ENCODE data around the gene MVB12B.

MVB12B gene

GRCh38 chr9:126515001-126515872, 188.6 kb downstream of the MVB12B start:
- DNase-seq (ENCODE audit: low spot score) (no peak), FAIRE-seq (no peak)

DNA sequence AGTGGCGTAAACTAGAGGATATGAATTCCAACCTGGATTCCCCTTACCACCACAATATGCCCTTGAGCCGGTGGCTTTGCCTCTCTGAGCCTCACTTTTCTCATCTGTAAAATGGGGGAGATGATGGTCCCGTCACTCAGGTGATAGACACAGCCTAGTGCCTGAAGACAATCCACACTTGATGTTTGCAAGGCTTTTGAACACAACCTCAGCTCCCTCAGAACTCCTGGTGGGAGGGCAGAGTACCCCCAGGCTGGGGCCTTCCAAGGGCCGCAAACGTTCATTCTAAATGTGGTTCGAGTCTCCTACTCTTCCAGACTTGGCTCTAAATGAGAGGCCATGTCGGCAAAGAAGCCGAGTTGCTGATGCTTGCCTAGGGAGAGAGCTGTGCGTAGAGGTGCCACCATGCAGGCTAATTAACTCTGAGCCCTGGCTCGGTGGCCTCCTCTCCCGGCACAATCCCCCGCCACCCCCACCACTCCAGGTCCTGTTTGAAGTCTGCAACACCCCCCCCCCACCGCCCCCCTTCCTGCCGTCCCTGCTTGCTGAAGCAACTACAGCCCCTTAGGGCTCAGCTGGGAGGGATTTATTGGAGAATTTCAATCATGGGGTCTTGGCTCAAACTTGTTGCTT, 189.4 kb downstream of the MVB12B start:
- DNase-seq (ENCODE audit: low spot score) (no peak), FAIRE-seq (no peak)

DNA sequence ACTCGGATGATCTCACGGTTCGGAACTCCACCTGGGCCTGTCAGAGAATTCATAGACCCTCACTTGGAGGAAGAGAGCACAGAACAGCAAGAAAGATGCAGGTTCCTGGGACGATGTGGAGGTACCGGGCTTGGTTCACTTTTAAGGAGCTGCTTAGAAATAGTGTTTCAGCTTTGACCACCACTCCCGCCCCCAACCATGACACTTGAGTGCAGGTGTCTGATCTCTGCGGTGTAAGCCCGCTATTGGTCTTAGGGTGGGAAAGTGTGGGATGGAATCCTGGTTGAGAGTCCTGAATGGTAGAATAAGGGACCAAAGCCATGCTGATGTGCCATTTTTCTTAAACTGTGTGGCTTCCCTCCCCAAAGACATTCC, 189.9 kb downstream of the MVB12B start:
- FAIRE-seq (no peak), DNase-seq (ENCODE audit: low spot score) (no peak)

DNA sequence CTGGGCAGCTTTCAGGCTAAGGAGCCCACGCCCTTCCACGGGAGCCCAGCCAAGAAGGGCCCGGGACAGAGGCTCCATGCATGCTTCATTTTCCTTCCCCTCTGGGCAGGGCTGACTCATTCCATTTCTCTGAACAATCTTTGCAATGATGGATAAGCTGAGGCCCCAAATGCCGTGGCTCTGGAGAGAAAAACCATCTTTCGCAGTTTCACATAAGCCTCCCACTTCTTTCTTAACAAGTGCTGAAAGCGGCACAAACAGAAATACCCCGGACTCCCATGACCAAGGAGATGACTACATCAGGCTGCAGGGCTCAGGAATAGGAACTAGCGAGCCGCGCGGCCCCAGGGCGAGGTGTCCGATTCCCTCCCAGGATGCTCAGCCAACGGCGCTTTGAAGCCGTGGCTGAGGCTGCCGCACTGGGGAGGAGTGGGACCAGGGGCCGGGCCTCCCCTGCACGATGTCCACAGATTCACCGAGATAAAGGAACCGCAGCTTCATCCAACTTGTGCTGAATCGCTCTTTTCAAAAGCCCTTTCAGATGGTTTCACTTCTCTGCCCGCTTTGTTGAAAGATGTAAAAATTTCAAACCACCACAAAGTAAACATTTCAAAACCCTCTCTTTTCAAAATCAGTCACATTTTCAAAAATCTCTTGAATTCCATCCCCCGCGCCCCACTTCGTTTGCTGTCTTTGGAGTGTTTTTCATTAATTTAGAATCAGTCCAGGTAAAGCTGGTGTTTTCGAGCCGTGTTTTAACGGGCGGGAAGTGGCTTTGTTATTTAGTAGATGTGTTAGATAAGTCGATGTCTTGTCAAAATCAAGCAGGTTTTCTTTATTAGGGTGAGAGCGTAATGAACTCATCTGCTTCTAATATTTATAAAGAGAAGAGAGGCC, 190.6 kb downstream of the MVB12B start:
- peak; percentile 74 for DNase-seq (ENCODE audit: low spot score)

DNA sequence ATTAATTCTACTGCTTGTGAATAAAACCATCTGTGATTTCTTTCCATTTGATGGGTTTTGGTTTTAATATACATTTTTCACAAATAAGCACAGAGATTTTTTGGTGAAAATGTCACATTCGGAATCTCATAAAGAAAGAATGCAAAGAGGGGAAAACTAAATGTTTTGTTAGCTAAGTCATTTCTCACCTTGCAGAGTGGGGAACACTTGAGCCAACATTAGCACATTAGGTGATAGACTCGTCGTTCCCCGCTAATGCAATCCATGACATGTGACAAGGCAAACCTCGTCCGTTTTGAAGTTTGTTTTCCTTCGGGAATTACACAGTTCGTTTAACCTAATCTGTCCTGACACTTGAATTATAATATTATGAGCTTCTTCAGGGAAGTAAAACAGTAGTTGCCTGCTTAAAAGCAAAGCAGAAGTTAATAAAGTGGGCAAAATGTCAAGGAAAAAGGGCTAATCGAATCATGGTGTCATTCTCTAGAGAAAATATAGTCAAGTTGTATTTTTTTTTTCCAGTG, 191.3 kb downstream of the MVB12B start:
- DNase-seq (ENCODE audit: low spot score) (no peak), FAIRE-seq (no peak)

More for the DNA sequence above, 190.6 kb downstream of the MVB12B start:
- no peak for FAIRE-seq

- FAIRE-seq (no peak), DNase-seq (ENCODE audit: low spot score) (no peak)
Measured at GRCh38 chr9:126518763-126519162, 192.1 kb downstream of the MVB12B start.

DNA sequence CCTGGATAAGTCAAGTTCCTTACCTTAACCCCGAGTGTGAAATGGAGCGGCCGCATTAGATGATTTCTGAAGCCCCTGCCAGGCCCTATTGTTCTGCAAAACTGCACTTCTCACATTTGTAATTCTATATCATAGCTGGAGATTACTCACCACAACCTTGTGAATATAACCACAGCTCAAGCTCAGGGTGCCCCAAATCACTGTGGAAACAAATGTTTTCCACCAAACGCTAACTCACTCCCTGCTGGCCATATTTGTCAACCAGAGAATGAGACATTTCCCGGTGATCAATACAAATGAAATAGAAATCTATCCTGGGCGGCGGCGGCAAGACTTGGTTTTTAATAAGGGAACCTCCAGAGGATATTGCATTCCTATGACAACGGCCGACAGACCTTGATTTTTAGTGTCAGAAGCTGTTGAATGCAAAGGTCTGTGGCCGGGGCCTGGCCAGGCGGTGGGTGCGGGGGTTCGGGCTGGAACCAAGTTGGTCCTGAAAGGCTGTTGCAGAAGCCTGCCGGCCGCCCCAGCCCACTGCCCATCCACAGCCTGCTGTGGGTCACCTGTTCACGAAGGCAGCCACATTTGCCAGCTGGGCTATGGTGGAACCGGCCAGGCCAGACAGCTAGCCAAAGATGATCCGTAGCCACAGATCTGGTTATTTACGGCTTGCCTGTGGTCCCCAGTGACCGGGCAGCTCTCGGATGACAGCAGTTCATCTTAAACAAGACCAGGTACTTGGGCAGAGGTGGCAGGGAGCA, 193.2 kb downstream of the MVB12B start:
- no peak for FAIRE-seq

DNA sequence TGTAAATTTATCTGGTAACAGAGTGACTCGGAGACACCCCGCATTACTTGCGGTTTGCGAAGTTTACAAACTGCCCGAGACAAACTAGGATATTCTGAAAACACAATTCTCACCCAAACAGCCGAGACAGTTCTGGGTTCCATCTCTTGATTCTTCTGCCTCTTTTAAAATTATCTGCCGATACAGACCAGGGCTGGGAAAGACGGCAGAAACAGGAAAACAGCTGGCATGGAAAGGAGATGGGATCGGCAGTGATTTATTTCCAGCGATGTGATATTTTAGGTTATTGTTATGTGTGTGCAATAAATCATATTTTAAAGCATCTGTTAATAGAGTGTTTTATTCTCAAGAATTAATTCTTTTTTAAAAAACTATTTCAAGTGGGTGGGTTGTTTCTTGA, 193.8 kb downstream of the MVB12B start:
- DNase-seq (ENCODE audit: low spot score): no peak
- FAIRE-seq: no peak

More for the DNA sequence above, 193.2 kb downstream of the MVB12B start:
- no peak for DNase-seq (ENCODE audit: low spot score)

DNA sequence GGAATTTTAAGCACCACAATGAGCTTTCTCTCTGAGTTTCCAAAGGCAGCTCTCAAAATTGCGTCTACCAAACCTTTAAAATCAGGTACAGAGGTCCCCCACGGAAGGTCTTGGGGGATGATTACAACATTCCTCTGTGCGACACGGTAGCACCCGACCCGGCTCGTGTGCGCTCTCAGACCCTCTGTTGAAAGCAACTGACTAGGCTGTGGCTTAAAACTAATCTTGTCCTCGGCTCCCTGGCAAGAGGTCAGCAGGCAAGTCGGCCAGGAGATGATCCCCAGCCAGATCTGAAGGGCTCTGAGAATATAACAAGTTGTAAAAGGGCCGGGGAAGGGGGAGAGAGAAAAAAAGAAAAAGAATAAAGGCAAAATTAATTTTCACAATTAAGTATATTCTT, 194.5 kb downstream of the MVB12B start:
- DNase-seq (ENCODE audit: low spot score): no peak
- FAIRE-seq: no peak

- DNase-seq (ENCODE audit: low spot score) (no peak), FAIRE-seq (no peak)
Measured at GRCh38 chr9:126521551-126521950, 194.9 kb downstream of the MVB12B start.

GRCh38 chr9:126521976-126522590, 195.5 kb downstream of the MVB12B start:
- DNase-seq (ENCODE audit: low spot score) (no peak), FAIRE-seq (no peak)

GRCh38 chr9:126522612-126523356, 196.2 kb downstream of the MVB12B start:
- DNase-seq (ENCODE audit: low spot score) (no peak), FAIRE-seq (no peak)

GRCh38 chr9:126523611-126524111, 197.0 kb downstream of the MVB12B start:
- FAIRE-seq (no peak), DNase-seq (ENCODE audit: low spot score) (no peak)

DNA sequence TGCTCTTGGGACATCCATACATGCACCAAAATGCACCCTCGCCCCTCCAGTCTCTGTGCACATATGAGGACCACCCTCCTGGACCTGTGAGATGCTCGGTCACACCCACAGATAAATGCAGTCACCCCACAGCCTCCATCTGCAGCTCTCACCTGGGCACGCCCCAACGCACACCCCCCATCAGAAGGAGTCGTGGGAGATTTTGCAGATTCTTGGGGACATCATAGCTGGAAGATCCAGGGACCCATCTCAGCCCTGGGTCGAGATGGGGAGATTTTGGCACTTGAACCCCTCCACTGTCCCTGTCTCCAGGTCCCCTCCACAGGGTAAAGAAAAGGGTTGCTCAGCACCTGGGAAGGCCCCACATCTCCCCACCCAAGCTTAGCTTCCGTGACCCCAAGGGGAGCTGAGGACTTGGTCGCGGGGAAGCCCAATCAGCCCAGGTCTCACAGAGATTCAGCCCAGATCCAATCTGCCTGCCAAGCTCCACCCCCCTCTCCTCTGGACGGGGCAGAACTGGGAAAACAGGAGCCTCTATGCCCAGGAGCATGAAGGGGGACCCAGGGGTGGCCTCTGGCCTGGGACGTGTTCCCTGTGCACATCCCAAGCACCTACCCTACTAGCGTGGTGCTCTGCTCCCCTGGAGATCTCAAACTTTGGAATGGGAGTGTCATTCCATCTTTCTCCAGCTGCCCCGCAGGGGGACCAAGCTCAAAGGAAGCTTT, 197.9 kb downstream of the MVB12B start:
- FAIRE-seq: no peak
- DNase-seq (ENCODE audit: low spot score): no peak

GRCh38 chr9:126526218-126527108, 199.8 kb downstream of the MVB12B start:
- FAIRE-seq (no peak), DNase-seq (ENCODE audit: low spot score) (no peak)

DNA sequence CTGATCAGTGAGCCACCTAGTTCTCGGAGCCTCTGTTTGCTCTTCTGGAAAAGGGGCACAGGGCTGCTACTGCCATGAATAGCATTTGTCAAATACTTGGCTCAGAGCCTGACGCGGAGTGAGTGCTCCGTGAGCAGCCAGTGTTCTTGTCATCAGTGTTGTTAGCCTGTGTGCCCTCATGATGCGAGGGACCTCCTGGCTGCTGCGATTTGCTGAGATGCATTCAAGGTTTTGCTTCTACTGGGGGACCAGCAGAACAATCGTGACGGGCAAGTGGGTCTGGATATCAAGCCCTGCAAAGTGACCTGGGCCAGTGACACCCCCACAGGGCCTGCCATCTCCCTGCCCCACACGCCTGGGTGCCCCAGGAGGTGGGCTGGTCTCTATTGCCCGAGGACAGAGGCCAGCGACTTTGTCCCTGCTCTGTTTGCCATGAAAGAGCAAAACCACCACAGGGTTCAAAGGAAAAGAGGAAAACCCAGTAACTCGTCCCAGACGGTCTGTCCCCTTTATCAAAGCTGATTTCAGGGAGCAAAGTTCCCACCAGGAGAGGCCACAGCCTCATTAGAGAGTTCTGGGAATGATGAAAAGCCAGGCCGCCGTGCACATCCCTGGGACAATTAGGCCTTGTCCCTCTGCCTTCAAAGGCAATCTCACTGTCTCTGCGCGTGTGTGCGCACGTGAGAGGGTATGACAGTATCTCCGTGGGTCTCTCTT, 200.6 kb downstream of the MVB12B start:
- no peak for FAIRE-seq

DNA sequence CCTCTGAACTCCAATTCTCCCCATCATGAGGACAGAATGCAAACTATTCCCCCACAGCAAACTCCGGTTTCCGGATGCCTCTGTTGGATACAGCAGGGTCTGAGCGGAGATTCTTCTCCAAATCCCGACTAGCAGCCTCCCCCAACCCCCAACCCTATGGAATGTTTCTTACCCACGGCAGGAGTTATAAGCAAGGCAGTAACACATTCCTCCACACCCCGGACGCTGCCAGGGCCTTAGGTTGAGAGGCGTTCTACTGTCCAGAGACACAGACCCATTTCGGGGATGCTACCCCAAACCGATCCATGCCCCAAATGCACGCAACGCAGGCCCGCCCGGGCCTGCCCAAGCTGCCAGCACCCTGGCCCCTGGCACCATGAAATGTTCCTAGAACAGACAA, 201.5 kb downstream of the MVB12B start:
- no peak for DNase-seq (ENCODE audit: low spot score)
- FAIRE-seq: no peak

More for the DNA sequence above, 200.6 kb downstream of the MVB12B start:
- no peak for DNase-seq (ENCODE audit: low spot score)

Measured in urothelium cell line (cell line).